ENCODE results near the gene RPH3AL.
A peak's percentile ranks its signal among the peaks of the same experiment; 100 is the strongest.

Gene RPH3AL

DNA sequence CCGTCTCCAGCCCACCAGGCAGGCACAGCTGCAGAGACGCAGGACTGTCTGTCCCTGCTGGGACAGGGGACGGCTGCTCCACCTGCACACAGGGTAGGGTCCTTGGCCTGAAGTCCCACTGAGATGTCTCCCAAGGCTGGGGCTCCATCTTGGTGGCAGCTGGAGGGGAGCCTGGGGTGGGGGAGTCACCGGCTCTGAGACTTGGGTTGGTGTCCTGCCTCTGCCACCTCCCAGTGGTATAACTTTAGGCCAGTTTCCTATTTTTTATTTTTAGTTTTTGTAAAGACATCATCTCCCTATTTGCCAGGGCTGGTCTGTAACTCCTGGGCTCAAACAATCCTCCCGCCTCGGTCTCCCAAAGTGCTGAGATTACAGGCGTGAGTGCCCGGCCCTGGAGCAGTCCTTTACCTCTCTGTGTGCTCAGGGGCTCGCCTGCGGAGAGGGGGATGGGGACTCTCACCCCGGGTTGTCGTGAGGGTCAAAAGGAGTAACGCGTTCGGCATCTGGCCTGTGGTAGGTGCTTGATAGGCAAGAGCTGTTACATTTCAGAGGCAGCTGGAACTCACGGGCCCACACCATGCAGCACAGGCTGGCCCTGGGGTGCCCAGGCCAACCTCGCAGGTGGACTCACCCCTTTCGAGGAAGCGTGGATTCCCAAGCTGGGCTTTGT lies 124.5 kb downstream of the RPH3AL start:
- no peaks in the 10 kb centered on the region for H3K4me1 ChIP-seq (ENCODE audit: control insufficient read depth, insufficient read depth, low read length)
- ChIA-PET POLR2A (no interaction called here), CTCF (no interaction called here)
- TF ChIP-seq YY1 (tag by site-specific recombination; IDR thresholded peaks at IDR 0.05) (no peak), ZNF785 (tag by site-specific recombination; IDR thresholded peaks at IDR 0.05) (no peak)
- no peak overlapping the region for H3K4me3 ChIP-seq (ENCODE audit: low read depth, low read length)
- H3K36me3 ChIP-seq (ENCODE audit: control insufficient read depth in 2 of 2, insufficient read depth in 1 of 2, low read length in 2 of 2), result no peaks in the 10 kb centered on the region
- no peaks in the 10 kb centered on the region for H3K9me3 ChIP-seq (ENCODE audit: control insufficient read depth, insufficient read depth, low read depth, low read length)
- no peak overlapping the region for H3K27ac ChIP-seq (ENCODE audit: extremely low read depth, low read depth, low read length)

DNA sequence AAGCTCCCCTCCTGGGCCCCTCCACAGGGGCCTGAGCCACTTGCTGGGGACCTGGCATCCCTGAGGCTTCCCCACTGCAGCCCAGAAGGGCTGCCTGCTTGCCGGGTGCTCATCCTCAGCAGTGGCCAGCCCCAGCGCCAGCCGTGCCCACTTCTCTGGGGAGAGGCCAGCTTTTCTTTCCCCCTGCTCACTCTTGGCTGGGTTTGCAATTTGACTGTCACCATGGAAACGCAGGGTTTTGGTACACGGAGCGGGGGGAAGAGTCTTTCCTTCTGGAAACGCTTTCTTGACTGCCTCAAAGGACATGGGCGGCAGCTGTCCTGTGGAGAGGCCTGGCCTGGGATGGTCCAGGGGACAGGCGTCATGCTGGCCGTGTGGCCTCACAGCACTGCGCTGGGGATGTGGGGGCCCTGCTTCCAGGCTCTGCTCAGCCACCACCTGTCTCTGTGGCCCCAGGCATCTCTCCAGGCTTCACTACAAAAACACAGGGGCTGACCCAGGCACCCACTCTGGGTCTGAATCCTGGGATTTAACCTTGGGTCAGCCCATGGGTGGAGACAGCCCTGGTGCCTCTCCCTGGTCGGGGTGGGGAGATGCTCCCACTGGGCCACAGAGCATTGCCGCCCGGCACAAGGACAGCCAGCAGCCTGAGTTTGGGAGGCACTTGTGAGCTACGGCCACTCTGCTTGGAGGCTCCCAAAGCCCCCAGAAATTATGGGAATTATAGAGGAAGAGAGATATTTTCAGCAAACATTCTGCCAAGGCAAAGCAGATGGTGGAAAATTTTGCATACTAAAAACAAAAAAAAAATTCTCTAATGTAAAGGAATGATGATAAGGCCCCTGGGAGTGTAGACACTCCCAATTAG lies 125.3 kb downstream of the RPH3AL start:
- TF ChIP-seq ZIC2 (tag by site-specific recombination; IDR thresholded peaks at IDR 0.05), result peak; percentile 26; the same call in 1 of the 2 replicates
- TF ChIP-seq IKZF3 (tag by site-specific recombination; IDR thresholded peaks at IDR 0.05), result no peak
- Histone ChIP-seq H3K4me1 (ENCODE audit: control insufficient read depth, insufficient read depth, low read length) (no peaks in the 10 kb centered on the region), H3K9me3 (ENCODE audit: control insufficient read depth, insufficient read depth, low read depth, low read length) (no peaks in the 10 kb centered on the region), H3K36me3 (ENCODE audit: control insufficient read depth in 2 of 2, insufficient read depth in 1 of 2, low read length in 2 of 2) (no peaks in the 10 kb centered on the region), H3K27ac (ENCODE audit: extremely low read depth, low read depth, low read length) (no peak overlapping the region), H3K4me3 (ENCODE audit: low read depth, low read length) (no peak overlapping the region)
- ChIA-PET CTCF (no interaction called here), POLR2A (no interaction called here)

DNA sequence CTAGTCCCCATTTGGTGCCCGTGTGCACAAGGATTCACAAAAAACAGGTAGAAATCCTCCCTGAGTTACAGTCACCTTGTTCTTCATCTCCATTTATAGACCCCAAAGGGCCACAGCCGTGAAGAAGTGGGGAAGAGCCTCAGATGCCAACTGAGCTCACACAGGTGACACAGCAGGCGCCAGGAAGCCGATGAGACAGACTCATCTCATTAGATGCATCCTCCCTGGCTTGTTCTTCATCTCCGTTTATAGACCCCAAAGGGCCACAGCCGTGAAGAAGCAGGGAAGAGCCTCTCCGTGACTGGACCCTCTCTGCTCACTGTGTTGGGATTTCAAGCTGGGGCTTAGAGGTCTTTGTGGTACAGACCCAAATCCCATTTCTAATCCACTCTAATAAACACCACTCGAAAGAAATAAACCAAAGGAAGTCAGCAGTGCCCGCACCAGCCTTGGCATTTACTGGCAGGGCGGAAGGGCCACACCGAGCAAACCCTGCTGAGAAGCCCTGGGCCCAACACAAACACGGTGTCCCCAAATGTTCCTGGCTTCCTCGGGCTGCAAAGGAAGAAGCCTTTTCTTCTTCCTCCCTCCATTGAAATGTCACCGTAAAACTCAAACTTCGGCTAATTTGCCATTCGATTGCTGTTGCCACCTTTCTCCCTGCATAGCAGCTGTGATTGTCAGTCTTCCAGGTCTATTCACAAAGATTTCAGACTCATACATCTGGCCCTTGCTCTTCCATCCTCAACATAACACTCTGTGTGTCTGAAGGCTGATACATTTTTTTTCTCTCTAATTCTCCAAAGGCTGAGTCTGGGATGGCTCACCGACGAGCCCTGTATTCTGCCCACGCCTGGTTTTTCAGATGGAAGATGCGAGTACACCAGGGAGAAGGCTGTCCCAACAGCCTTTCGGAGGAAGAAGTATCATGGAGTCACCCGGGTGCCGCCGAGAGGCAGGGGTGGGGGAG lies 126.2 kb downstream of the RPH3AL start:
- H3K4me3 ChIP-seq (ENCODE audit: low read depth, low read length), result no peak overlapping the region
- ChIA-PET POLR2A (no interaction called here), CTCF (no interaction called here)
- H3K9me3 ChIP-seq (ENCODE audit: control insufficient read depth, insufficient read depth, low read depth, low read length), result no peaks in the 10 kb centered on the region
- TF ChIP-seq CTCF (tag by site-specific recombination; IDR thresholded peaks at IDR 0.05) (no peak), ZNF311 (tag by site-specific recombination; IDR thresholded peaks at IDR 0.05; ENCODE audit: borderline replicate concordance) (no peak), ZNF138 (tag by site-specific recombination; IDR thresholded peaks at IDR 0.05; ENCODE audit: borderline replicate concordance) (no peak), TSHZ1 (tag by site-specific recombination; IDR thresholded peaks at IDR 0.05; ENCODE audit: borderline replicate concordance) (no peak), ZNF677 (tag by site-specific recombination; IDR thresholded peaks at IDR 0.05) (no peak), ZNF394 (tag by site-specific recombination; IDR thresholded peaks at IDR 0.05; ENCODE audit: borderline replicate concordance) (no peak), GFI1B (tag by site-specific recombination; IDR thresholded peaks at IDR 0.05) (no peak), ZNF792 (tag by site-specific recombination; IDR thresholded peaks at IDR 0.05) (no peak), ZNF155 (tag by site-specific recombination; IDR thresholded peaks at IDR 0.05) (no peak), ZNF654 (tag by site-specific recombination; IDR thresholded peaks at IDR 0.05; ENCODE audit: low read depth) (no peak), ZNF549 (tag by site-specific recombination; IDR thresholded peaks at IDR 0.05) (no peak)
- H3K4me1 ChIP-seq (ENCODE audit: control insufficient read depth, insufficient read depth, low read length), result no peaks in the 10 kb centered on the region
- no peak overlapping the region for H3K27ac ChIP-seq (ENCODE audit: extremely low read depth, low read depth, low read length)
- no peaks in the 10 kb centered on the region for H3K36me3 ChIP-seq (ENCODE audit: control insufficient read depth in 2 of 2, insufficient read depth in 1 of 2, low read length in 2 of 2)
